HFFc6 (cell line): ENCODE measurements around the gene FAM135A. TPM values are rescaled to one million over a fixed set of nuclear protein-coding genes. Genes with fewer than 3 reads are reported as not detected.

Experiments used
- DNase-seq: peaks from one replicate; pipeline ENCODE4 v3.0.0-alpha.2; 2018
- H3K27ac Mint-ChIP-seq: 2 replicates; pipeline ENCODE4 v1.8.0; 2020; ENCODE audit warnings: mild to moderate bottlenecking, mixed read lengths
- H3K27me3 Mint-ChIP-seq: 2 replicates; pipeline ENCODE4 v1.8.0; 2021; ENCODE audit warnings: mild to moderate bottlenecking, moderate library complexity, mixed read lengths; ENCODE audit not compliant: insufficient read depth
- H3K36me3 Mint-ChIP-seq: 2 replicates; pipeline ENCODE4 v1.8.0; 2021; ENCODE audit warnings: low read depth, mixed read lengths
- H3K4me1 Mint-ChIP-seq: 2 replicates; pipeline ENCODE4 v1.8.0; 2020; ENCODE audit warnings: low read depth, mixed read lengths
- H3K4me3 Mint-ChIP-seq: 2 replicates; pipeline ENCODE4 v1.8.0; 2020; ENCODE audit warnings: mild to moderate bottlenecking, moderate library complexity, mixed read lengths
- H3K9me3 Mint-ChIP-seq: 2 replicates; pipeline ENCODE4 v1.8.0; 2020; ENCODE audit warnings: mild to moderate bottlenecking, mixed read lengths
- CTCF ChIP-seq: fragments of 200-600 bp; sonication (generic); IDR thresholded peaks from 2 replicates; pipeline ENCODE4 v1.5.0; 2021; ENCODE audit warnings: antibody characterized with exemption, mild to moderate bottlenecking
- total RNA-seq, 6 experiments: library from RNA; stranded (reverse); fragmentation: NEBNext Ultra II Directional; extraction: Animal tissue kit (Norgen Biotek cat#: 25700); gene quantifications; 2 replicates in 1 of 6; 3 replicates in 5 of 6; pipeline ENCODE4 v1.2.3, GENCODE V29; 2021

The FAM135A gene
- total RNA-seq, 6 experiments from 2014 or later = 2.2 to 4.0 (median 3.9) TPM

GRCh38 chr6:70396163-70396562, 17.1 kb upstream of the FAM135A start:
- Mint-ChIP-seq H3K36me3 (no peaks in the 10 kb centered on the region), H3K4me3 (no peak overlapping the region), H3K27ac (no peak overlapping the region), H3K27me3 (peaks cover 18% of the 10 kb centered on the region), H3K9me3 (no peaks in the 10 kb centered on the region), H3K4me1 (peaks cover 16% of the 10 kb centered on the region)
- no peak for TF ChIP-seq CTCF
- no peak for DNase-seq

- Mint-ChIP-seq H3K9me3 (no peaks in the 10 kb centered on the region), H3K27ac (no peak overlapping the region), H3K4me1 (peaks cover 16% of the 10 kb centered on the region), H3K36me3 (no peaks in the 10 kb centered on the region), H3K27me3 (peaks cover 15% of the 10 kb centered on the region), H3K4me3 (no peak overlapping the region)
- TF ChIP-seq CTCF = no peak
- no peak for DNase-seq
Measured at GRCh38 chr6:70396796-70397729, 16.2 kb upstream of the FAM135A start.

GRCh38 chr6:70398783-70399728, 14.3 kb upstream of the FAM135A start:
- no peaks in the 10 kb centered on the region for H3K9me3 Mint-ChIP-seq
- no peak for TF ChIP-seq CTCF
- H3K27me3 Mint-ChIP-seq = peaks cover 11% of the 10 kb centered on the region
- peak; percentile 33 for DNase-seq
- H3K36me3 Mint-ChIP-seq = no peaks in the 10 kb centered on the region
- peaks cover 16% of the 10 kb centered on the region for H3K4me1 Mint-ChIP-seq
- H3K27ac Mint-ChIP-seq = no peak overlapping the region
- peak overlapping the region; percentile 38 for H3K4me3 Mint-ChIP-seq

- Mint-ChIP-seq H3K27ac (no peak overlapping the region), H3K27me3 (peaks cover 2% of the 10 kb centered on the region), H3K4me3 (no peak overlapping the region), H3K4me1 (peaks cover under 1% of the 10 kb centered on the region), H3K36me3 (no peaks in the 10 kb centered on the region), H3K9me3 (no peaks in the 10 kb centered on the region)
- TF ChIP-seq CTCF = no peak
- no peak for DNase-seq
Measured at GRCh38 chr6:70404658-70405057, 8.7 kb upstream of the FAM135A start.

GRCh38 chr6:70409216-70409615, 4.1 kb upstream of the FAM135A start:
- TF ChIP-seq CTCF = no peak
- no peaks in the 10 kb centered on the region for H3K9me3 Mint-ChIP-seq
- peaks cover 6% of the 10 kb centered on the region for H3K27me3 Mint-ChIP-seq
- H3K27ac Mint-ChIP-seq = no peak overlapping the region
- no peak for DNase-seq
- peaks cover 16% of the 10 kb centered on the region for H3K4me1 Mint-ChIP-seq
- no peaks in the 10 kb centered on the region for H3K36me3 Mint-ChIP-seq
- H3K4me3 Mint-ChIP-seq = no peak overlapping the region
